Central memory CD8-positive, alpha-beta T cell (primary cell): ENCODE results near the gene FXYD4.
A peak's percentile ranks its signal among the peaks of the same experiment; 100 is the strongest.
"Not testable (repeated sequence)": the region's sequence is repeated elsewhere in the genome, so short reads cannot be mapped to it uniquely, and the experiment has no call there.

ENCODE experiments used
- ATAC-seq: fragments of 150-1000 bp; cut with Tn5 transposase; replicated peaks from 2 replicates; pipeline ENCODE4 v1.10.0; 2022; ENCODE audit warnings: mild to moderate bottlenecking, moderate FRiP score, moderate number of reproducible peaks; ENCODE audit not compliant: poor library complexity, severe bottlenecking; ENCODE audit errors: extremely low read depth
- DNase-seq, 2 donors: peaks; one replicate each; pipeline ENCODE4 v3.0.0; 2021; ENCODE audit warnings: low spot score in 2 of 2
- H3K27ac Mint-ChIP-seq: one replicate; pipeline ENCODE4 v1.8.0; 2022; ENCODE audit warnings: low read depth, mild to moderate bottlenecking, moderate library complexity, mixed read lengths
- H3K27me3 Mint-ChIP-seq: one replicate; pipeline ENCODE4 v1.8.0; 2022; ENCODE audit warnings: mixed read lengths
- H3K36me3 Mint-ChIP-seq: one replicate; pipeline ENCODE4 v1.8.0; 2022; ENCODE audit warnings: mild to moderate bottlenecking, moderate library complexity, mixed read lengths; ENCODE audit not compliant: insufficient read depth
- H3K4me1 Mint-ChIP-seq: one replicate; pipeline ENCODE4 v1.8.0; 2022; ENCODE audit warnings: mixed read lengths
- H3K4me3 Mint-ChIP-seq: one replicate; pipeline ENCODE4 v1.8.0; 2022; ENCODE audit warnings: mild to moderate bottlenecking, moderate library complexity, mixed read lengths
- H3K9me3 Mint-ChIP-seq: one replicate; pipeline ENCODE4 v1.8.0; 2022; ENCODE audit warnings: mixed read lengths

The FXYD4 gene

GRCh38 chr10:43384252-43385221 is 13.1 kb downstream of the FXYD4 start:
- Mint-ChIP-seq H3K27me3 (no peaks in the 10 kb centered on the region), H3K4me1 (peaks cover 46% of the 10 kb centered on the region), H3K27ac (peak overlapping the region; percentile 13), H3K9me3 (no peaks in the 10 kb centered on the region), H3K36me3 (peaks cover 37% of the 10 kb centered on the region), H3K4me3 (no peak overlapping the region)
- DNase-seq (no peak), ATAC-seq (no peak)

- Mint-ChIP-seq H3K4me1 (peaks cover 55% of the 10 kb centered on the region), H3K36me3 (peaks cover 46% of the 10 kb centered on the region), H3K27ac (peak overlapping the region; percentile 32), H3K4me3 (no peak overlapping the region), H3K9me3 (no peaks in the 10 kb centered on the region), H3K27me3 (no peaks in the 10 kb centered on the region)
- DNase-seq = no peak
- no peak for ATAC-seq
These were observed 14.1 kb downstream of the FXYD4 start for GRCh38 chr10:43385412-43386004.

GRCh38 chr10:43386549-43386948 is 15.1 kb downstream of the FXYD4 start:
- H3K9me3 Mint-ChIP-seq = no peaks in the 10 kb centered on the region
- H3K4me3 Mint-ChIP-seq = no peak overlapping the region
- DNase-seq (no peak), ATAC-seq (no peak)
- no peaks in the 10 kb centered on the region for H3K27me3 Mint-ChIP-seq
- peak overlapping the region; percentile 72 for H3K27ac Mint-ChIP-seq
- peaks cover 62% of the 10 kb centered on the region for H3K4me1 Mint-ChIP-seq
- peaks cover 56% of the 10 kb centered on the region for H3K36me3 Mint-ChIP-seq

GRCh38 chr10:43386981-43387677 is 15.7 kb downstream of the FXYD4 start:
- DNase-seq (no peak), ATAC-seq (no peak)
- no peak overlapping the region for H3K4me3 Mint-ChIP-seq
- H3K9me3 Mint-ChIP-seq = no peaks in the 10 kb centered on the region
- H3K36me3 Mint-ChIP-seq = peaks cover 62% of the 10 kb centered on the region
- H3K4me1 Mint-ChIP-seq = peaks cover 66% of the 10 kb centered on the region
- H3K27ac Mint-ChIP-seq = peak overlapping the region; percentile 89
- H3K27me3 Mint-ChIP-seq = no peaks in the 10 kb centered on the region

GRCh38 chr10:43387678-43388032 is 16.2 kb downstream of the FXYD4 start:
- peak overlapping the region; percentile 89 for H3K27ac Mint-ChIP-seq

GRCh38 chr10:43389867-43390266 is 18.4 kb downstream of the FXYD4 start:
- H3K4me1 Mint-ChIP-seq = peaks cover 72% of the 10 kb centered on the region

More at GRCh38 chr10:43387678-43388032, 16.2 kb downstream of the FXYD4 start:
- DNase-seq = no peak
- Mint-ChIP-seq H3K4me1 (peaks cover 70% of the 10 kb centered on the region), H3K36me3 (peaks cover 66% of the 10 kb centered on the region), H3K27me3 (no peaks in the 10 kb centered on the region), H3K4me3 (no peak overlapping the region), H3K9me3 (no peaks in the 10 kb centered on the region)
- ATAC-seq = no peak

GRCh38 chr10:43390333-43390732 is 18.9 kb downstream of the FXYD4 start:
- Mint-ChIP-seq H3K4me3 (peak overlapping the region; percentile 5), H3K9me3 (no peaks in the 10 kb centered on the region), H3K27ac (peak overlapping the region; percentile 82), H3K27me3 (no peaks in the 10 kb centered on the region), H3K4me1 (peaks cover 76% of the 10 kb centered on the region), H3K36me3 (peaks cover 87% of the 10 kb centered on the region)
- ATAC-seq (no peak), DNase-seq (no peak)

More at GRCh38 chr10:43389867-43390266, 18.4 kb downstream of the FXYD4 start:
- H3K27me3 Mint-ChIP-seq = no peaks in the 10 kb centered on the region
- no peak for DNase-seq
- H3K9me3 Mint-ChIP-seq = no peaks in the 10 kb centered on the region
- peaks cover 83% of the 10 kb centered on the region for H3K36me3 Mint-ChIP-seq
- H3K4me3 Mint-ChIP-seq = no peak overlapping the region
- H3K27ac Mint-ChIP-seq = peak overlapping the region; percentile 82
- ATAC-seq = no peak

- no peaks in the 10 kb centered on the region for H3K9me3 Mint-ChIP-seq
- DNase-seq (no peak), ATAC-seq (peak; percentile 50)
- peak overlapping the region; percentile 5 for H3K4me3 Mint-ChIP-seq
- peak overlapping the region; percentile 82 for H3K27ac Mint-ChIP-seq
- H3K36me3 Mint-ChIP-seq = peaks cover 88% of the 10 kb centered on the region
- H3K27me3 Mint-ChIP-seq = no peaks in the 10 kb centered on the region
- H3K4me1 Mint-ChIP-seq = peaks cover 78% of the 10 kb centered on the region
These were observed 19.3 kb downstream of the FXYD4 start for GRCh38 chr10:43390759-43391158.

- no peaks in the 10 kb centered on the region for H3K27me3 Mint-ChIP-seq
- H3K36me3 Mint-ChIP-seq = peaks cover 91% of the 10 kb centered on the region
These were observed 20.1 kb downstream of the FXYD4 start for GRCh38 chr10:43391496-43391895.

GRCh38 chr10:43392748-43393147 is 21.3 kb downstream of the FXYD4 start:
- H3K27ac Mint-ChIP-seq = peak overlapping the region; percentile 77
- H3K4me3 Mint-ChIP-seq = no peak overlapping the region

More at GRCh38 chr10:43391496-43391895, 20.1 kb downstream of the FXYD4 start:
- DNase-seq (no peak), ATAC-seq (no peak)
- peaks cover 84% of the 10 kb centered on the region for H3K4me1 Mint-ChIP-seq
- H3K27ac Mint-ChIP-seq = peak overlapping the region; percentile 52
- H3K4me3 Mint-ChIP-seq = peak overlapping the region; percentile 8
- no peaks in the 10 kb centered on the region for H3K9me3 Mint-ChIP-seq

GRCh38 chr10:43393186-43393585 is 21.8 kb downstream of the FXYD4 start:
- H3K9me3 Mint-ChIP-seq, ATAC-seq, DNase-seq, H3K27me3 Mint-ChIP-seq, H3K4me3 Mint-ChIP-seq: not testable (repeated sequence)
- H3K27ac Mint-ChIP-seq = peak overlapping the region; percentile 77
- peaks cover 81% of the 10 kb centered on the region for H3K4me1 Mint-ChIP-seq
- H3K36me3 Mint-ChIP-seq = peaks cover 83% of the 10 kb centered on the region

More at GRCh38 chr10:43392748-43393147, 21.3 kb downstream of the FXYD4 start:
- peaks cover 80% of the 10 kb centered on the region for H3K4me1 Mint-ChIP-seq
- H3K9me3 Mint-ChIP-seq = no peaks in the 10 kb centered on the region
- DNase-seq = no peak
- H3K36me3 Mint-ChIP-seq = peaks cover 85% of the 10 kb centered on the region
- no peaks in the 10 kb centered on the region for H3K27me3 Mint-ChIP-seq
- no peak for ATAC-seq

- Mint-ChIP-seq H3K4me3 (no peak overlapping the region), H3K4me1 (peaks cover 80% of the 10 kb centered on the region), H3K27me3 (no peaks in the 10 kb centered on the region), H3K27ac (peak overlapping the region; percentile 88), H3K36me3 (peaks cover 82% of the 10 kb centered on the region), H3K9me3 (no peaks in the 10 kb centered on the region)
- DNase-seq = no peak
- ATAC-seq = no peak
These were observed 22.3 kb downstream of the FXYD4 start for GRCh38 chr10:43393606-43394360.
